ENCODE measurements around the gene SLC48A1.

The SLC48A1 gene

DNA sequence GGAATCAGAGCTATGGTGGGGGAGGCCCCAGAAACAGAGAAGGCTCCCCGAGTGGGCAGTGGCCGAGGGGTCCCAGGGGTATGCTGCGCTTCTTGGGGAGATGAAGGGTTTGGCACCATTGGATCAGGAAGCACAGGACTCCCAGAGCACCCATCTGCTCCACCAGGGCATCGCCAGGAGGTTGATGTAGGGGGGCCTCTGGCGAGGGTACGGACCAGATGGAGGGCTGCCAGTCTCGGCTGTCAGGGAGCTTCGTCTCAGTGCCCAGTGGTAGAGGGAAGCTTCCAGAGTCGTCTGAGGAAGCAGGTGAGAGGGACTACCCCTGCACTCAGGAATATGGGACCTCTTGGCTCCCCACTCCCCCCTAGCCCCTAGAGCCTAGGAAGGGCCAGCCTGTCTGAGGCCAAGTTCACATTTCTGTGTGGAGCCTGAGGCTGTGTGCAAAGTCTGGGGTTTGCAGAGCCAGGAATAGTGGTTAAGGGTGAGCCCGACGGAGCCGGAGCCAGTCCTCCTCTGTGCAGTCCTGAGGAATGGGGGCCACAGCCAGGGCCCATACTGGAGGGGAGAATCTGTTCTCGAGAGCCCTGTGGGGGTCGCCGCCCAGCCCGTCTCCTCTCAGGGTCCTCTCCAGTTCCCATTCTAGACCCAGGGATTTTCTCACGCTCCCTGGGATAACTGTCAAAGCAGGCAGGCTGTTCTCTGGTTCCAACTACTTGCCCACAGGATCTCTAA lies 10.2 kb downstream of the SLC48A1 start:
- Histone ChIP-seq H2BK12ac (ENCODE audit: low read length) (no peak overlapping the region), H3K9me3 (replicated peaks in 1 of 2; ENCODE audit: control insufficient read depth in 2 of 2, insufficient read depth in 1 of 2, low read depth in 1 of 2, low read length in 2 of 2) (no peaks in the 10 kb centered on the region), H2BK5ac (ENCODE audit: low read length) (no peak overlapping the region), H2BK15ac (ENCODE audit: low read length) (no peak overlapping the region), H3K18ac (ENCODE audit: low read length) (no peak overlapping the region), H2BK120ac (ENCODE audit: low read depth, low read length) (no peak overlapping the region), H3K4me2 (ENCODE audit: insufficient read depth, low read length, poor library complexity, severe bottlenecking) (no peak overlapping the region), H2AK5ac (ENCODE audit: low read depth, low read length) (no peak overlapping the region), H3K79me1 (ENCODE audit: low read depth, low read length) (no peaks in the 10 kb centered on the region), H3K9ac (ENCODE audit: low read depth, low read length, poor library complexity) (no peak overlapping the region), H3K23ac (ENCODE audit: low read depth, low read length, poor library complexity) (peak overlapping the region; percentile 14), H3K36me3 (replicated peaks in 1 of 2; ENCODE audit: control insufficient read depth in 2 of 2, insufficient read depth in 2 of 2, low read length in 2 of 2) (peaks cover 45 to 75% of the 10 kb centered on the region in 2 donors), H3K4me1 (ENCODE audit: control insufficient read depth in 2 of 2, insufficient read depth in 1 of 2, low read depth in 1 of 2, low read length in 2 of 2) (peaks cover 1 to 7% of the 10 kb centered on the region in 2 donors), H3K14ac (ENCODE audit: low read length) (no peak overlapping the region), H3K27ac (replicated peaks; ENCODE audit: low read length) (no peak overlapping the region), H3K27me3 (ENCODE audit: control insufficient read depth in 3 of 3, insufficient read depth in 3 of 3, low read depth in 1 of 3, low read length in 3 of 3) (no peaks in the 10 kb centered on the region), H3K4me3 (ENCODE audit: low read length in 2 of 2) (no peak overlapping the region), H3K4ac (ENCODE audit: low read length) (no peak overlapping the region), H4K8ac (ENCODE audit: low read depth, low read length) (no peak overlapping the region), H2AFZ (ENCODE audit: low read length) (no peak overlapping the region), H4K91ac (ENCODE audit: low read depth, low read length, poor library complexity) (no peak overlapping the region)
- DNase-seq (ENCODE audit: low spot score): no peak
- WGBS, 2 donors (ENCODE audit: extremely low coverage in 2 of 2, insufficient read length in 2 of 2, insufficient replicate concordance in 1 of 2): no CpG with 5 or more reads among the region's 17 CpGs

DNA sequence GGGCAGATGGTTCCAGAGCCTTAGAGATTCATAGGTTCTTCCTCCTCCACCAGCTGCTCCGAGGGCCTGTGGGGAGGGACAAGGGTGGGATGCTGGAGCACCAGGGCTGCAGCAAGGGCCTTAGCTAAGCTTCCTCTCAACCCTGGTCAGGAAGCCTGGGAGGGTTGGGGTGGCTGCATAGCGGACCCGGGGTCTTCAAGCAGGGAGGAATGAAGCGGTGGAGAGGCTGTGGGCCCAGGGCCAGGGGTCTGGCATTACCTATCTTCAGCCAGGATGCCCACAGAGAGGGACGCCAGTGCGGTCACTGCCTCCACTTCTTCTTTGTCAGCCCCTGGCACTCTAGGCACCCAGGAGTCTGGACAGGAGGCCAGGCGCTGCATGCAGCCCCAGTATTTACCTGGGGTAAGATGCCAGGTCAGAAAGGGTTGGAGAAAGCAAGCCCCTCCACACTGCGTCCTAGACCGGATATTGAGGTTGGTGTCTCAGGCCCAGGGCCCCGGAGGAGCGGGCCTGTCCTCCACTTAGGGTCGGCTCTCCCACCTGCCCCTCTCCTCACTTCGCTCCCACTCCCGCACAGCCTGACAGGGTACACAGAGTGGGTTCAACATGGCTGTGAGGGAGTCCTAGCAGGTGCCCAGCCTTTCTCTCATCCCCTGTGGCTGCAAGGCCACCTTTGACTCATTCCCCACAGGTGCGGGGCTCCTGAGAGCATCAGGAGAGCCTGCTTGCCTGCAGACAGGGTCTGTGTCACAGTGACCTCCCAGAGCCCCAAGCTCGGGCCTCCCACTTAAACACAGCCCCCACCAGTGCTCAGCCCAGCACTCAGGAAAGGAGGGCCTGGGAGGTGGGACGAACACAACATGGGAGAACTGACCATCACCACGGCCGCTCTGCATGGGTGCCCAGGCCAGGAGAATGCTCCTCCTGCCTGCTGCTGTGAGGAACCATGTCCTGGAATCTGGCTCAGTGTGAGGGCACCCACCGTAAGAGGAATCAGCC lies 11.1 kb downstream of the SLC48A1 start:
- no CpG with 5 or more reads among the region's 20 CpGs for WGBS, 2 donors (ENCODE audit: extremely low coverage in 2 of 2, insufficient read length in 2 of 2, insufficient replicate concordance in 1 of 2)
- Histone ChIP-seq H3K4ac (ENCODE audit: low read length) (no peak overlapping the region), H3K27ac (replicated peaks; ENCODE audit: low read length) (no peak overlapping the region), H3K36me3 (replicated peaks in 1 of 2; ENCODE audit: control insufficient read depth in 2 of 2, insufficient read depth in 2 of 2, low read length in 2 of 2) (peaks cover 52 to 85% of the 10 kb centered on the region in 2 donors), H3K79me1 (ENCODE audit: low read depth, low read length) (no peaks in the 10 kb centered on the region), H3K4me2 (ENCODE audit: insufficient read depth, low read length, poor library complexity, severe bottlenecking) (no peak overlapping the region), H3K4me3 (ENCODE audit: low read length in 2 of 2) (no peak overlapping the region), H3K9me3 (replicated peaks in 1 of 2; ENCODE audit: control insufficient read depth in 2 of 2, insufficient read depth in 1 of 2, low read depth in 1 of 2, low read length in 2 of 2) (no peaks in the 10 kb centered on the region), H2BK120ac (ENCODE audit: low read depth, low read length) (no peak overlapping the region), H3K18ac (ENCODE audit: low read length) (no peak overlapping the region), H2BK5ac (ENCODE audit: low read length) (no peak overlapping the region), H3K4me1 (ENCODE audit: control insufficient read depth in 2 of 2, insufficient read depth in 1 of 2, low read depth in 1 of 2, low read length in 2 of 2) (peaks cover 0 to 3% of the 10 kb centered on the region in 2 donors), H3K14ac (ENCODE audit: low read length) (no peak overlapping the region), H3K27me3 (ENCODE audit: control insufficient read depth in 3 of 3, insufficient read depth in 3 of 3, low read depth in 1 of 3, low read length in 3 of 3) (no peaks in the 10 kb centered on the region), H2AK5ac (ENCODE audit: low read depth, low read length) (no peak overlapping the region), H3K9ac (ENCODE audit: low read depth, low read length, poor library complexity) (no peak overlapping the region), H3K23ac (ENCODE audit: low read depth, low read length, poor library complexity) (peak overlapping the region; percentile 21), H2AFZ (ENCODE audit: low read length) (no peak overlapping the region), H2BK15ac (ENCODE audit: low read length) (no peak overlapping the region), H4K91ac (ENCODE audit: low read depth, low read length, poor library complexity) (no peak overlapping the region), H4K8ac (ENCODE audit: low read depth, low read length) (no peak overlapping the region), H2BK12ac (ENCODE audit: low read length) (no peak overlapping the region)
- DNase-seq (ENCODE audit: low spot score): no peak

DNA sequence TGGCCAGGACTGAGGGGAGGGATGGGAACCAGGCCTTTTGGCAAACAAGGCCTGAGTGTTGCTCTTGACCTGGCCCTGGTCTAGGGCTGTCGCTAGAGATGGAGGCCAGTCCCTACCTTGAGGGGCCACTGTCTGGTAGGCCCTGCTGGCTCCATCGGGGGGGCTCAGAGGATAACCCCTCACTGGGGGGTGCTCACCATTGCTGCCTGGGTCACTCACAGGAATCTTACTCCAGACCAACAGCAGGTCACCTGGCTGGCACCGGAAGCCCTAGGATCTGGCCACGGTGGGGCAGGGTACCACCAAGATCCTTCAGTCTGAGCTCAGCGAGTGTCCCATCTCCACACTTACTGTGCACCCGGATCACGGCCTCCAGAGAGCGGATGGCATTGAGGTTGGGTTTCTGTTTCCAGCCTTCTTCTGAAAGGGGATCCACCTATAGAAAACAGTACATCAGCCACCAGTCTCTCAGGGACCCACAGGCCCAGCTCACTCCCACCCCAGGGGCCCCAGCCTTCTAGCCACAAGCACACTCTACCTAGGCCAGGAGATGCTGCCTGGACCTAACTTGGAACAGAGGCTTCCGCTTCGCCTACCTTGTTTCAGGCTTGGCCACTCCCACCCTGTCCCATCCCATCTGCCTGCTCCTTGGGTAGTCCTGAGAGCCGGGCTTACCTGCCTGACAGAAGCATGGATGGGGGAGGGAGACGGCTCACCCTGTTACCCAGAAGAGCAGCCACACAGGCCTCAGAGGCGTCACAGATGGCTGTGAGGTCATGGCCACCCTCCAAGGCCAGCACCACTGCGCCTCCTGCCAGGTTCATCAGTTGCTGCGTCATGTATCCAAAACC lies 12.2 kb downstream of the SLC48A1 start:
- Histone ChIP-seq H3K4ac (ENCODE audit: low read length) (no peak overlapping the region), H3K36me3 (replicated peaks in 1 of 2; ENCODE audit: control insufficient read depth in 2 of 2, insufficient read depth in 2 of 2, low read length in 2 of 2) (peaks cover 56 to 96% of the 10 kb centered on the region in 2 donors), H3K4me3 (ENCODE audit: low read length in 2 of 2) (no peak overlapping the region), H2AFZ (ENCODE audit: low read length) (no peak overlapping the region), H3K27me3 (ENCODE audit: control insufficient read depth in 3 of 3, insufficient read depth in 3 of 3, low read depth in 1 of 3, low read length in 3 of 3) (no peaks in the 10 kb centered on the region), H3K79me1 (ENCODE audit: low read depth, low read length) (no peaks in the 10 kb centered on the region), H4K8ac (ENCODE audit: low read depth, low read length) (no peak overlapping the region), H3K9me3 (replicated peaks in 1 of 2; ENCODE audit: control insufficient read depth in 2 of 2, insufficient read depth in 1 of 2, low read depth in 1 of 2, low read length in 2 of 2) (no peaks in the 10 kb centered on the region), H3K18ac (ENCODE audit: low read length) (no peak overlapping the region), H2AK5ac (ENCODE audit: low read depth, low read length) (no peak overlapping the region), H2BK15ac (ENCODE audit: low read length) (no peak overlapping the region), H3K14ac (ENCODE audit: low read length) (no peak overlapping the region), H3K4me2 (ENCODE audit: insufficient read depth, low read length, poor library complexity, severe bottlenecking) (no peak overlapping the region), H4K91ac (ENCODE audit: low read depth, low read length, poor library complexity) (no peak overlapping the region), H3K23ac (ENCODE audit: low read depth, low read length, poor library complexity) (no peak overlapping the region), H3K4me1 (ENCODE audit: control insufficient read depth in 2 of 2, insufficient read depth in 1 of 2, low read depth in 1 of 2, low read length in 2 of 2) (no peaks in the 10 kb centered on the region), H2BK12ac (ENCODE audit: low read length) (no peak overlapping the region), H3K27ac (replicated peaks; ENCODE audit: low read length) (no peak overlapping the region), H3K9ac (ENCODE audit: low read depth, low read length, poor library complexity) (no peak overlapping the region), H2BK5ac (ENCODE audit: low read length) (no peak overlapping the region), H2BK120ac (ENCODE audit: low read depth, low read length) (no peak overlapping the region)
- WGBS, 2 donors (ENCODE audit: extremely low coverage in 2 of 2, insufficient read length in 2 of 2, insufficient replicate concordance in 1 of 2): no CpG with 5 or more reads among the region's 15 CpGs
- DNase-seq (ENCODE audit: low spot score): no peak

Data from neuronal stem cell (in vitro differentiated cells).